Rectal smooth muscle tissue (tissue), 1 donor: ENCODE data around the gene TM9SF2.

Experiments used
- H3K27ac ChIP-seq: one replicate; pipeline ENCODE4 v1.7.0; 2013; ENCODE audit warnings: low read depth, low read length, inconsistent platforms
- H3K27me3 ChIP-seq: one replicate; pipeline ENCODE4 v1.7.0; 2013; ENCODE audit warnings: low read length; ENCODE audit not compliant: control insufficient read depth, insufficient read depth
- H3K36me3 ChIP-seq: one replicate; pipeline ENCODE4 v1.7.0; 2013; ENCODE audit warnings: low read length; ENCODE audit not compliant: control insufficient read depth, insufficient read depth
- H3K4me1 ChIP-seq: one replicate; pipeline ENCODE4 v1.7.0; 2013; ENCODE audit warnings: low read length; ENCODE audit not compliant: control insufficient read depth, insufficient read depth
- H3K4me3 ChIP-seq: one replicate; pipeline ENCODE4 v1.7.0; 2013; ENCODE audit warnings: low read length
- H3K9ac ChIP-seq: one replicate; pipeline ENCODE4 v1.7.0; 2013; ENCODE audit warnings: low read length

The TM9SF2 gene

GRCh38 chr13:99577934-99578917, 77.0 kb downstream of the TM9SF2 start:
- no peak overlapping the region for H3K9ac ChIP-seq
- no peak overlapping the region for H3K4me3 ChIP-seq
- H3K4me1 ChIP-seq: no peaks in the 10 kb centered on the region
- no peaks in the 10 kb centered on the region for H3K36me3 ChIP-seq
- H3K27ac ChIP-seq: no peak overlapping the region
- no peaks in the 10 kb centered on the region for H3K27me3 ChIP-seq

- Histone ChIP-seq H3K4me1 (no peaks in the 10 kb centered on the region), H3K4me3 (no peak overlapping the region), H3K9ac (no peak overlapping the region), H3K27ac (no peak overlapping the region), H3K27me3 (no peaks in the 10 kb centered on the region), H3K36me3 (no peaks in the 10 kb centered on the region)
Observed at GRCh38 chr13:99580500-99581268, 79.4 kb downstream of the TM9SF2 start.

- no peak overlapping the region for H3K27ac ChIP-seq
- H3K4me1 ChIP-seq: no peaks in the 10 kb centered on the region
- no peak overlapping the region for H3K9ac ChIP-seq
- H3K27me3 ChIP-seq: no peaks in the 10 kb centered on the region
- H3K36me3 ChIP-seq: no peaks in the 10 kb centered on the region
- H3K4me3 ChIP-seq: no peak overlapping the region
Observed at GRCh38 chr13:99582511-99582910, 81.2 kb downstream of the TM9SF2 start.

GRCh38 chr13:99585609-99586008, 84.3 kb downstream of the TM9SF2 start:
- H3K36me3 ChIP-seq: no peaks in the 10 kb centered on the region
- H3K27me3 ChIP-seq: no peaks in the 10 kb centered on the region
- no peak overlapping the region for H3K4me3 ChIP-seq
- H3K9ac ChIP-seq: no peak overlapping the region
- H3K27ac ChIP-seq: no peak overlapping the region
- no peaks in the 10 kb centered on the region for H3K4me1 ChIP-seq

- no peaks in the 10 kb centered on the region for H3K27me3 ChIP-seq
- no peaks in the 10 kb centered on the region for H3K36me3 ChIP-seq
- H3K27ac ChIP-seq: no peak overlapping the region
- H3K4me1 ChIP-seq: no peaks in the 10 kb centered on the region
- H3K9ac ChIP-seq: no peak overlapping the region
- no peak overlapping the region for H3K4me3 ChIP-seq
Observed at GRCh38 chr13:99587021-99587420, 85.7 kb downstream of the TM9SF2 start.

- Histone ChIP-seq H3K9ac (no peak overlapping the region), H3K36me3 (no peaks in the 10 kb centered on the region)
Observed at GRCh38 chr13:99587893-99588606, 86.8 kb downstream of the TM9SF2 start.

GRCh38 chr13:99589575-99589974, 88.3 kb downstream of the TM9SF2 start:
- H3K9ac ChIP-seq: no peak overlapping the region
- no peak overlapping the region for H3K27ac ChIP-seq
- no peaks in the 10 kb centered on the region for H3K27me3 ChIP-seq
- no peak overlapping the region for H3K4me3 ChIP-seq
- no peaks in the 10 kb centered on the region for H3K36me3 ChIP-seq
- no peaks in the 10 kb centered on the region for H3K4me1 ChIP-seq

More at GRCh38 chr13:99587893-99588606, 86.8 kb downstream of the TM9SF2 start:
- H3K4me3 ChIP-seq: no peak overlapping the region
- H3K4me1 ChIP-seq: no peaks in the 10 kb centered on the region
- H3K27me3 ChIP-seq: no peaks in the 10 kb centered on the region
- H3K27ac ChIP-seq: no peak overlapping the region

- no peak overlapping the region for H3K9ac ChIP-seq
- H3K4me1 ChIP-seq: no peaks in the 10 kb centered on the region
- no peak overlapping the region for H3K4me3 ChIP-seq
- H3K36me3 ChIP-seq: no peaks in the 10 kb centered on the region
- H3K27ac ChIP-seq: no peak overlapping the region
- H3K27me3 ChIP-seq: no peaks in the 10 kb centered on the region
Observed at GRCh38 chr13:99590519-99591011, 89.3 kb downstream of the TM9SF2 start.

GRCh38 chr13:99596180-99596579, 94.9 kb downstream of the TM9SF2 start:
- Histone ChIP-seq H3K27me3 (no peaks in the 10 kb centered on the region), H3K4me3 (no peak overlapping the region), H3K4me1 (no peaks in the 10 kb centered on the region), H3K36me3 (no peaks in the 10 kb centered on the region), H3K9ac (no peak overlapping the region), H3K27ac (no peak overlapping the region)

GRCh38 chr13:99600318-99600717, 99.0 kb downstream of the TM9SF2 start:
- Histone ChIP-seq H3K36me3 (no peaks in the 10 kb centered on the region), H3K27ac (no peak overlapping the region), H3K4me1 (no peaks in the 10 kb centered on the region), H3K4me3 (no peak overlapping the region), H3K9ac (no peak overlapping the region), H3K27me3 (no peaks in the 10 kb centered on the region)

- H3K4me3 ChIP-seq: no peak overlapping the region
- no peaks in the 10 kb centered on the region for H3K27me3 ChIP-seq
- H3K9ac ChIP-seq: no peak overlapping the region
- H3K36me3 ChIP-seq: no peaks in the 10 kb centered on the region
- H3K4me1 ChIP-seq: peaks cover 5% of the 10 kb centered on the region
- no peak overlapping the region for H3K27ac ChIP-seq
Observed at GRCh38 chr13:99601535-99601934, 100.3 kb downstream of the TM9SF2 start.

- no peaks in the 10 kb centered on the region for H3K27me3 ChIP-seq
- H3K9ac ChIP-seq: no peak overlapping the region
- H3K4me1 ChIP-seq: peaks cover 5% of the 10 kb centered on the region
- H3K4me3 ChIP-seq: no peak overlapping the region
- no peaks in the 10 kb centered on the region for H3K36me3 ChIP-seq
- H3K27ac ChIP-seq: no peak overlapping the region
Observed at GRCh38 chr13:99604636-99605035, 103.4 kb downstream of the TM9SF2 start.
